Activated T-cell treated with anti-CD3 and anti-CD28 coated beads, Interleukin-2, amount 50 U/mL, for 72 hours (primary cell): ENCODE measurements around the gene TINAGL1. TPM values are rescaled to one million over a fixed set of nuclear protein-coding genes. Genes with fewer than 3 reads are reported as not detected.

Experiments
- ATAC-seq, 2 donors: fragments of 150-1000 bp; cut with Tn5 transposase; replicated peaks in 1 of 2; 2 replicates each; pipeline ENCODE4 v1.10.0; 2021; ENCODE audit warnings: moderate library complexity in 2 of 2, mild to moderate bottlenecking in 1 of 2
- DNase-seq, 2 donors: peaks; one replicate each; pipeline ENCODE4 v3.0.0; 2021 to 2022; ENCODE audit warnings: mixed read lengths in 1 of 2
- H3K27ac Mint-ChIP-seq: one replicate; pipeline ENCODE4 v1.8.0; 2022; ENCODE audit warnings: mild to moderate bottlenecking, moderate library complexity, mixed read lengths
- H3K27me3 Mint-ChIP-seq: one replicate; pipeline ENCODE4 v1.8.0; 2022; ENCODE audit warnings: low read depth, mixed read lengths
- H3K36me3 Mint-ChIP-seq, 2 donors: one replicate each; pipeline ENCODE4 v1.8.0; 2022; ENCODE audit warnings: mixed read lengths in 2 of 2, mild to moderate bottlenecking in 1 of 2; ENCODE audit not compliant: insufficient read depth in 2 of 2
- H3K4me1 Mint-ChIP-seq: one replicate; pipeline ENCODE4 v1.8.0; 2022; ENCODE audit warnings: low read depth, mixed read lengths
- H3K4me3 Mint-ChIP-seq, 2 donors: one replicate each; pipeline ENCODE4 v1.8.0; 2022; ENCODE audit warnings: mild to moderate bottlenecking in 2 of 2, mixed read lengths in 2 of 2, moderate library complexity in 2 of 2
- H3K9me3 Mint-ChIP-seq, 2 donors: one replicate each; pipeline ENCODE4 v1.8.0; 2022; ENCODE audit warnings: mixed read lengths in 2 of 2
- total RNA-seq, 2 donors: library from RNA; stranded (reverse); gene quantifications; one replicate each; pipeline ENCODE4 v1.2.3, GENCODE V29; 2022

Gene TINAGL1
- total RNA-seq, 2 donors from 2014 or later = not detected

- Mint-ChIP-seq H3K4me3 (no peak overlapping the region), H3K27ac (no peak overlapping the region), H3K27me3 (no peaks in the 10 kb centered on the region), H3K36me3 (peaks cover 1 to 2% of the 10 kb centered on the region in 2 donors), H3K9me3 (no peaks in the 10 kb centered on the region), H3K4me1 (peaks cover 8% of the 10 kb centered on the region)
- ATAC-seq = no peak
- no peak for DNase-seq
Measured at GRCh38 chr1:31626223-31627207, 50.2 kb downstream of the TINAGL1 start.

- H3K4me1 Mint-ChIP-seq = peaks cover 8% of the 10 kb centered on the region
- H3K4me3 Mint-ChIP-seq = no peak overlapping the region
- H3K27ac Mint-ChIP-seq = no peak overlapping the region
- DNase-seq = no peak
- ATAC-seq = no peak
- H3K9me3 Mint-ChIP-seq = no peaks in the 10 kb centered on the region
- H3K27me3 Mint-ChIP-seq = no peaks in the 10 kb centered on the region
- peaks cover 1 to 2% of the 10 kb centered on the region in 2 donors for H3K36me3 Mint-ChIP-seq
Measured at GRCh38 chr1:31627301-31627929, 51.1 kb downstream of the TINAGL1 start.

GRCh38 chr1:31627930-31628559 is 51.7 kb downstream of the TINAGL1 start:
- Mint-ChIP-seq H3K36me3 (peaks cover 1 to 2% of the 10 kb centered on the region in 2 donors), H3K27me3 (no peaks in the 10 kb centered on the region), H3K4me1 (peaks cover 8% of the 10 kb centered on the region), H3K4me3 (no peak overlapping the region), H3K9me3 (no peaks in the 10 kb centered on the region), H3K27ac (no peak overlapping the region)
- DNase-seq (no peak), ATAC-seq (no peak)

GRCh38 chr1:31628931-31629556 is 52.7 kb downstream of the TINAGL1 start:
- no peak overlapping the region for H3K27ac Mint-ChIP-seq
- no peaks in the 10 kb centered on the region for H3K9me3 Mint-ChIP-seq
- H3K36me3 Mint-ChIP-seq = peaks cover 1 to 2% of the 10 kb centered on the region in 2 donors
- H3K27me3 Mint-ChIP-seq = no peaks in the 10 kb centered on the region
- H3K4me1 Mint-ChIP-seq = peaks cover 3% of the 10 kb centered on the region
- H3K4me3 Mint-ChIP-seq = no peak overlapping the region
- ATAC-seq (no peak), DNase-seq (no peak)

- Mint-ChIP-seq H3K9me3 (no peaks in the 10 kb centered on the region), H3K4me1 (peaks cover 10% of the 10 kb centered on the region), H3K27me3 (no peaks in the 10 kb centered on the region), H3K36me3 (peaks cover 1 to 2% of the 10 kb centered on the region in 2 donors), H3K4me3 (no peak overlapping the region), H3K27ac (no peak overlapping the region)
- ATAC-seq = no peak
- DNase-seq = no peak
Measured at GRCh38 chr1:31632649-31633048, 56.3 kb downstream of the TINAGL1 start.

- no peak for ATAC-seq
- Mint-ChIP-seq H3K36me3 (peaks cover 1 to 2% of the 10 kb centered on the region in 2 donors), H3K27ac (no peak overlapping the region), H3K4me3 (no peak overlapping the region), H3K4me1 (peaks cover 10% of the 10 kb centered on the region), H3K27me3 (no peaks in the 10 kb centered on the region), H3K9me3 (no peaks in the 10 kb centered on the region)
- DNase-seq = peak; percentile 35 to 43
Measured at GRCh38 chr1:31633117-31633516, 56.8 kb downstream of the TINAGL1 start.

Other genes with a start within 250 kb of the TINAGL1 start
- gene FABP3, start 203.4 kb upstream of the TINAGL1 start, total RNA-seq = not detected
- gene SERINC2, start 163.3 kb upstream of the TINAGL1 start, total RNA-seq = under 1 TPM; 0.23 to 0.31 TPM
- gene HCRTR1, start 41.2 kb downstream of the TINAGL1 start, total RNA-seq = not detected
- gene PEF1, start 68.4 kb downstream of the TINAGL1 start, total RNA-seq = 10 to 100 TPM; 55.1 to 63.1 TPM
- gene COL16A1, start 127.5 kb downstream of the TINAGL1 start, total RNA-seq = under 1 TPM; 0.49 to 0.82 TPM
- gene ADGRB2, start 187.8 kb downstream of the TINAGL1 start, total RNA-seq = 1 to 10 TPM; 1.0 to 2.3 TPM
- 1 to 10 TPM in 1 of 2 donors, under 1 TPM in 1; 0.74 to 1.0 TPM for gene SPOCD1, start 239.5 kb downstream of the TINAGL1 start, total RNA-seq